NCI-H82 (cell line): ENCODE measurements around the gene OR5F1.

Source experiments
- DNase-seq: peaks from one replicate; lab custom pipeline; 2025; lab: John Stamatoyannopoulos, UW

The OR5F1 gene

GRCh38 chr11:55994525-55994924 lies at the start of gene OR5F1:
Gene OR5F1, minus strand, starts transcription at chr11:55994625. Its CDS starts 0 bp downstream, at chr11:55994625.
- DNase-seq: no peak

GRCh38 chr11:56027354-56027753 lies 32.9 kb upstream of the OR5F1 start, which contains the start of gene OR5AS1:
Gene OR5AS1, plus strand, starts transcription at chr11:56027654. Its CDS starts 2,765 bp downstream, at chr11:56030419.
- no peak for DNase-seq

GRCh38 chr11:56013805-56014204 lies 19.4 kb upstream of the OR5F1 start:
- DNase-seq: no peak

- DNase-seq: no peak
These were observed 16.3 kb upstream of the OR5F1 start for GRCh38 chr11:56010716-56011115.

GRCh38 chr11:55970935-55971334 lies 23.5 kb downstream of the OR5F1 start:
- DNase-seq: no peak

GRCh38 chr11:55969845-55970244 lies 24.6 kb downstream of the OR5F1 start, which contains the start of gene OR10AG1:
Gene OR10AG1, minus strand, starts transcription at chr11:55969945. Its CDS starts 38 bp downstream, at chr11:55969907.
- no peak for DNase-seq

GRCh38 chr11:55967914-55968313 lies 26.5 kb downstream of the OR5F1 start:
- DNase-seq: no peak

- DNase-seq: no peak
These were observed 28.0 kb downstream of the OR5F1 start for GRCh38 chr11:55966391-55966790.

- no peak for DNase-seq
These were observed 37.9 kb downstream of the OR5F1 start for GRCh38 chr11:55956521-55956920.

GRCh38 chr11:55949330-55949729 lies 45.1 kb downstream of the OR5F1 start:
- DNase-seq: no peak
